GM10248 (cell line): Measurements from ENCODE around the gene RAB37.

Experiments used
- CTCF ChIA-PET: fragments of 300-600 bp; sonication (Branson Sonifier 250); formaldehyde crosslinking; extraction: SDS; loops from one replicate; lab custom pipeline; 2021; ENCODE audit warnings: antibody characterized with exemption; lab: Yijun Ruan, JAX
- POLR2A ChIA-PET: fragments of 350-650 bp; sonication (Branson Sonifier 250); formaldehyde crosslinking; extraction: SDS; loops from one replicate; lab custom pipeline; 2020; ENCODE audit warnings: antibody characterized with exemption; lab: Yijun Ruan, JAX
- DNase-seq: peaks from one replicate; pipeline ENCODE4 v3.0.0; 2012; ENCODE audit errors: extremely low spot score
- CTCF ChIP-seq: IDR thresholded peaks from 2 replicates; pipeline ENCODE4 v1.5.1; 2012; ENCODE audit warnings: mild to moderate bottlenecking, low read depth; ENCODE audit errors: extremely low read depth, missing control alignments, control extremely low read depth

Gene RAB37

GRCh38 chr17:74736513-74737298, at the start of gene RAB37:
Gene RAB37, plus strand, starts transcription at chr17:74737256. Its CDS starts 17 bp downstream, at chr17:74737273.
- ChIA-PET POLR2A (interaction anchor here (0.6 kb wide), 1 partner anchor 10 kb away, joined by 3 read pairs; no protein-coding TSS in a partner anchor), CTCF (interaction anchor here (0.6 to 5.4 kb wide), 55 partner anchors 10 to 373 kb away, joined by 3 to 226 read pairs (median 5); partner anchors contain the start of genes CD300H, CD300LF, GPR142 and NAT9)
- TF ChIP-seq CTCF = peak; percentile 79
- DNase-seq = peak; percentile 75

GRCh38 chr17:74687886-74688285, 49.2 kb upstream of the RAB37 start:
- POLR2A ChIA-PET = no interaction called here
- CTCF ChIA-PET = interaction anchor here (0.9 to 3.0 kb wide), 3 partner anchors 9 to 49 kb away, joined by 3 to 12 read pairs (median 5); partner anchors contain the start of gene RAB37

GRCh38 chr17:74690409-74690825, 46.6 kb upstream of the RAB37 start:
- POLR2A ChIA-PET = no interaction called here
- TF ChIP-seq CTCF = no peak
- DNase-seq = no peak
- CTCF ChIA-PET = interaction anchor here (1.3 to 2.9 kb wide), 5 partner anchors 8 to 46 kb away, joined by 4 to 18 read pairs (median 6); partner anchors contain the start of gene RAB37

More at GRCh38 chr17:74687886-74688285, 49.2 kb upstream of the RAB37 start:
- DNase-seq = no peak
- no peak for TF ChIP-seq CTCF

- TF ChIP-seq CTCF = no peak
- CTCF ChIA-PET = interaction anchor here (1.2 to 2.9 kb wide), 7 partner anchors 11 to 53 kb away, joined by 3 to 18 read pairs (median 4); partner anchors contain the start of gene RAB37
- POLR2A ChIA-PET = no interaction called here
- DNase-seq = no peak
These were observed 45.9 kb upstream of the RAB37 start for GRCh38 chr17:74691151-74691550.

- CTCF ChIA-PET = no interaction called here
- no peak for TF ChIP-seq CTCF
- POLR2A ChIA-PET = no interaction called here
- DNase-seq = no peak
These were observed 43.0 kb upstream of the RAB37 start for GRCh38 chr17:74694081-74694480.

GRCh38 chr17:74695629-74696028, 41.4 kb upstream of the RAB37 start:
- ChIA-PET CTCF (interaction anchor here (1.0 to 1.6 kb wide), 2 partner anchors 14 to 38 kb away, joined by 3 read pairs; no protein-coding TSS in a partner anchor), POLR2A (no interaction called here)
- no peak for DNase-seq

More at GRCh38 chr17:74695629-74696028, 41.4 kb upstream of the RAB37 start:
- no peak for TF ChIP-seq CTCF
